HEK293 (cell line): Measurements from ENCODE around the gene SNAP23.

Experiments
- IKZF3 ChIP-seq: fragments of 450-650 bp; IDR thresholded peaks from 2 replicates; pipeline ENCODE4 v1.5.0; 2018; ENCODE audit warnings: missing biosample characterization, mild to moderate bottlenecking, missing genetic modification characterization, moderate library complexity
- INSM2 ChIP-seq: fragments of 450-650 bp; formaldehyde crosslinking; IDR thresholded peaks from 2 replicates; pipeline ENCODE4 v1.5.1; 2016; ENCODE audit warnings: missing biosample characterization, missing genetic modification characterization
- KLF8 ChIP-seq: fragments of 450-650 bp; formaldehyde crosslinking; IDR thresholded peaks from 2 replicates; pipeline ENCODE4 v1.5.1; 2016; ENCODE audit warnings: missing biosample characterization, missing genetic modification characterization
- MEIS1 ChIP-seq: sonication (generic); formaldehyde crosslinking; IDR thresholded peaks from 2 replicates; pipeline ENCODE4 v1.8.1; 2022; ENCODE audit warnings: missing genetic modification reagents, mild to moderate bottlenecking, borderline replicate concordance
- PRDM10 ChIP-seq: fragments of 450-650 bp; formaldehyde crosslinking; IDR thresholded peaks from 2 replicates; pipeline ENCODE4 v1.5.1; 2016; ENCODE audit warnings: missing biosample characterization, missing genetic modification characterization
- YY1 ChIP-seq: fragments of 450-650 bp; formaldehyde crosslinking; IDR thresholded peaks from 2 replicates; pipeline ENCODE4 v1.5.1; 2018; ENCODE audit warnings: missing biosample characterization, missing genetic modification characterization
- ZBTB10 ChIP-seq: fragments of 450-650 bp; formaldehyde crosslinking; IDR thresholded peaks from 2 replicates; pipeline ENCODE4 v1.5.1; 2016; ENCODE audit warnings: missing biosample characterization, missing genetic modification characterization
- ZBTB17 ChIP-seq: fragments of 450-650 bp; formaldehyde crosslinking; IDR thresholded peaks from 2 replicates; pipeline ENCODE4 v1.5.1; 2016; ENCODE audit warnings: missing biosample characterization, missing genetic modification characterization
- ZBTB20 ChIP-seq: fragments of 450-650 bp; formaldehyde crosslinking; IDR thresholded peaks from 2 replicates; pipeline ENCODE4 v1.5.1; 2016; ENCODE audit warnings: missing biosample characterization, missing genetic modification characterization
- ZBTB49 ChIP-seq: fragments of 450-650 bp; formaldehyde crosslinking; IDR thresholded peaks from 2 replicates; pipeline ENCODE4 v1.5.1; 2016; ENCODE audit warnings: missing biosample characterization, missing genetic modification characterization, low read depth
- ZBTB6 ChIP-seq: fragments of 450-650 bp; formaldehyde crosslinking; IDR thresholded peaks from 2 replicates; pipeline ENCODE4 v1.5.1; 2017; ENCODE audit warnings: missing biosample characterization, missing genetic modification characterization
- ZFHX2 ChIP-seq: fragments of 450-650 bp; formaldehyde crosslinking; conservative IDR thresholded peaks from 2 replicates; pipeline ENCODE4 v1.5.1; 2016; ENCODE audit warnings: missing biosample characterization, missing genetic modification characterization
- ZNF214 ChIP-seq: fragments of 450-650 bp; formaldehyde crosslinking; IDR thresholded peaks from 2 replicates; pipeline ENCODE4 v1.5.1; 2017; ENCODE audit warnings: missing biosample characterization, mild to moderate bottlenecking, missing genetic modification characterization, borderline replicate concordance
- ZNF23 ChIP-seq: fragments of 450-650 bp; formaldehyde crosslinking; IDR thresholded peaks from 2 replicates; pipeline ENCODE4 v1.5.1; 2016; ENCODE audit warnings: missing biosample characterization, missing genetic modification characterization, borderline replicate concordance
- ZNF292 ChIP-seq: fragments of 450-650 bp; formaldehyde crosslinking; IDR thresholded peaks from 2 replicates; pipeline ENCODE4 v1.5.1; 2016; ENCODE audit warnings: low read depth, missing biosample characterization, missing genetic modification characterization, borderline replicate concordance
- ZNF366 ChIP-seq: fragments of 450-650 bp; formaldehyde crosslinking; conservative IDR thresholded peaks from 2 replicates; pipeline ENCODE4 v1.5.1; 2016; ENCODE audit warnings: missing biosample characterization, missing genetic modification characterization
- ZNF394 ChIP-seq: fragments of 450-650 bp; formaldehyde crosslinking; IDR thresholded peaks from 2 replicates; pipeline ENCODE4 v1.5.1; 2016; ENCODE audit warnings: missing biosample characterization, missing genetic modification characterization, mild to moderate bottlenecking, moderate library complexity, borderline replicate concordance
- ZNF48 ChIP-seq: fragments of 450-650 bp; formaldehyde crosslinking; IDR thresholded peaks from 2 replicates; pipeline ENCODE4 v1.5.1; 2016; ENCODE audit warnings: missing biosample characterization, missing genetic modification characterization
- ZNF530 ChIP-seq: fragments of 450-650 bp; formaldehyde crosslinking; IDR thresholded peaks from 2 replicates; pipeline ENCODE4 v1.5.1; 2016; ENCODE audit warnings: low read depth, missing biosample characterization, missing genetic modification characterization
- ZNF571 ChIP-seq: fragments of 450-650 bp; formaldehyde crosslinking; IDR thresholded peaks from 2 replicates; pipeline ENCODE4 v1.5.0; 2017; ENCODE audit warnings: missing biosample characterization, missing genetic modification characterization
- ZSCAN18 ChIP-seq: fragments of 450-650 bp; formaldehyde crosslinking; IDR thresholded peaks from 2 replicates; pipeline ENCODE4 v1.5.1; 2016; ENCODE audit warnings: missing biosample characterization, missing genetic modification characterization
- ZSCAN30 ChIP-seq: fragments of 450-650 bp; IDR thresholded peaks from 2 replicates; pipeline ENCODE4 v1.5.1; 2018; ENCODE audit warnings: missing biosample characterization, mild to moderate bottlenecking, missing genetic modification characterization, moderate library complexity
- ZSCAN5A ChIP-seq: fragments of 450-650 bp; formaldehyde crosslinking; IDR thresholded peaks from 2 replicates; pipeline ENCODE4 v1.5.1; 2016; ENCODE audit warnings: missing biosample characterization, missing genetic modification characterization

SNAP23 gene

GRCh38 chr15:42490671-42491538, 4.5 kb upstream of the SNAP23 start, which contains the start of gene ZNF106 (continued):
- TF ChIP-seq PRDM10 (tag by site-specific recombination), result no peak
- TF ChIP-seq YY1 (tag by site-specific recombination), result peak; percentile 81
- TF ChIP-seq ZBTB6 (tag by site-specific recombination), result peak; percentile 96
- TF ChIP-seq ZNF292 (tag by site-specific recombination), result no peak
- no peak for TF ChIP-seq ZNF214 (tag by site-specific recombination)
- no peak for TF ChIP-seq MEIS1 (CRISPR knock-in tag)
- no peak for TF ChIP-seq ZSCAN18 (tag by site-specific recombination)
- no peak for TF ChIP-seq ZNF48 (tag by site-specific recombination)
- TF ChIP-seq KLF8 (tag by site-specific recombination), result peak; percentile 72
- no peak for TF ChIP-seq ZNF23 (tag by site-specific recombination)
- TF ChIP-seq ZNF571 (tag by site-specific recombination), result no peak
- no peak; the same call in 1 of the 2 replicates for TF ChIP-seq ZNF394
- TF ChIP-seq IKZF3 (tag by site-specific recombination), result no peak
- peak; percentile 61; the same call in 1 of the 2 replicates for TF ChIP-seq ZBTB17
- TF ChIP-seq ZSCAN5A (tag by site-specific recombination), result no peak
- TF ChIP-seq ZBTB10 (tag by site-specific recombination), result no peak
- peak; percentile 93 for TF ChIP-seq ZNF366 (tag by site-specific recombination)
- TF ChIP-seq ZBTB20 (tag by site-specific recombination), result peak; percentile 59; the same call in 1 of the 2 replicates
- TF ChIP-seq ZNF530, result no peak
- TF ChIP-seq INSM2 (tag by site-specific recombination), result peak; percentile 65; the same call in 1 of the 2 replicates
- TF ChIP-seq ZBTB49 (tag by site-specific recombination), result no peak
- TF ChIP-seq ZFHX2, result peak; percentile 24; the same call in 1 of the 2 replicates
- TF ChIP-seq ZSCAN30 (tag by site-specific recombination), result peak; percentile 69; the same call in 1 of the 2 replicates
